ENCODE results near the gene DLST. TPM values are rescaled to one million over a fixed set of nuclear protein-coding genes. Genes with fewer than 3 reads are reported as not detected.

Gene DLST
- total RNA-seq, 1 donor from 2014 or later: 74.4 TPM

DNA sequence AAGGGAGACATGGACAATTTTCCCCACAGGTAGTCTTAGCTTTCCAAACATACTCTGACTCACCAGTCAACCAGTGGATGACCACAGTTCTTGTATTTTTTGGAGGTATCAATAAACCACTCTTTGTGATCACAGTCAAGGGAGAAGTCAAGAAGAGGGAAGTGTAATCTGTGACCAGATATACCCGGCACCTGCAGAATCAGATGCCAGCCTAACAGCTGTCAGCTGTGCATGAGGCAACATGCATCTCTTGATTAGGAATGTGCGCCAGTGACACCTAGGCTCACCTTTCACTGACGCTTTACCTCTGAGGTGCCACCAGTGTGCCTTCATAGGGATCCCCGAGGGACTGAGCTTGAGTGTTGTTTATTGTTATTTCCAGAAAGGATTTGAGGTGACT, 25.8 kb upstream of the DLST start:
- TF ChIP-seq, protein P1, sequence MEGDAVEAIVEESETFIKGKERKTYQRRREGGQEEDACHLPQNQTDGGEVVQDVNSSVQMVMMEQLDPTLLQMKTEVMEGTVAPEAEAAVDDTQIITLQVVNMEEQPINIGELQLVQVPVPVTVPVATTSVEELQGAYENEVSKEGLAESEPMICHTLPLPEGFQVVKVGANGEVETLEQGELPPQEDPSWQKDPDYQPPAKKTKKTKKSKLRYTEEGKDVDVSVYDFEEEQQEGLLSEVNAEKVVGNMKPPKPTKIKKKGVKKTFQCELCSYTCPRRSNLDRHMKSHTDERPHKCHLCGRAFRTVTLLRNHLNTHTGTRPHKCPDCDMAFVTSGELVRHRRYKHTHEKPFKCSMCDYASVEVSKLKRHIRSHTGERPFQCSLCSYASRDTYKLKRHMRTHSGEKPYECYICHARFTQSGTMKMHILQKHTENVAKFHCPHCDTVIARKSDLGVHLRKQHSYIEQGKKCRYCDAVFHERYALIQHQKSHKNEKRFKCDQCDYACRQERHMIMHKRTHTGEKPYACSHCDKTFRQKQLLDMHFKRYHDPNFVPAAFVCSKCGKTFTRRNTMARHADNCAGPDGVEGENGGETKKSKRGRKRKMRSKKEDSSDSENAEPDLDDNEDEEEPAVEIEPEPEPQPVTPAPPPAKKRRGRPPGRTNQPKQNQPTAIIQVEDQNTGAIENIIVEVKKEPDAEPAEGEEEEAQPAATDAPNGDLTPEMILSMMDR (IDR thresholded peaks at IDR 0.05; ENCODE audit: unreplicated experiment): no peak
- H3K4me3 Mint-ChIP-seq: no peak overlapping the region
- no peaks in the 10 kb centered on the region for H3K9me3 Mint-ChIP-seq
- no peak for DNase-seq (ENCODE audit: low spot score in 2 of 2, unreplicated experiment in 2 of 2)
- peaks cover 9% of the 10 kb centered on the region for H3K4me1 Mint-ChIP-seq
- peaks cover 2% of the 10 kb centered on the region for H3K36me3 Mint-ChIP-seq
- no peaks in the 10 kb centered on the region for H3K27me3 Mint-ChIP-seq (ENCODE audit: low read depth)
- H3K27ac Mint-ChIP-seq: no peak overlapping the region

GRCh38 chr14:74856366-74856765, 25.4 kb upstream of the DLST start:
- TF ChIP-seq, protein P1 (IDR thresholded peaks at IDR 0.05; ENCODE audit: unreplicated experiment): no peak
- H3K9me3 Mint-ChIP-seq: no peaks in the 10 kb centered on the region
- H3K27ac Mint-ChIP-seq: no peak overlapping the region
- no peak for DNase-seq (ENCODE audit: low spot score in 2 of 2, unreplicated experiment in 2 of 2)
- H3K27me3 Mint-ChIP-seq (ENCODE audit: low read depth): no peaks in the 10 kb centered on the region
- no peak overlapping the region for H3K4me3 Mint-ChIP-seq
- peaks cover 9% of the 10 kb centered on the region for H3K4me1 Mint-ChIP-seq
- peaks cover 2% of the 10 kb centered on the region for H3K36me3 Mint-ChIP-seq

DNA sequence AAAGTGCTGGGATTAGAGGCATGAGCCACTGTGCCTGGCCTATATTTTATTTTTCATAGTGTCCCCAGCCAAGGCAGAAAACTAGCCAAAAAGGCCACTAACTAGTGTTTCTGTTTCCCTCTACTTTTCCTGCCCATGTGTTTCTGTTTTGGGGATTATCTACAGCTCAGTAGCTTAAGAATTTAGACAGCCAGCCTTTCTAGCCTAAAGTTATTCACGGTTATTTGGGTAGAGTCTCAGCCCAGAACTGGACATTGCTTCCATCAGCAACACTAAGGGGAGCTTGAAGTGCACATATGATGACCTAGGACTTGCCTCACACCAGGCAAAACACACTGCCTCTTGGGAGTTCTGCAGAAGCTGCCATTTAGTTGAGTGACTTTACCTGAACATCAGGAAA, 23.7 kb upstream of the DLST start:
- Mint-ChIP-seq H3K27me3 (ENCODE audit: low read depth) (peaks cover 2% of the 10 kb centered on the region), H3K9me3 (no peaks in the 10 kb centered on the region), H3K27ac (no peak overlapping the region), H3K36me3 (peaks cover 2% of the 10 kb centered on the region), H3K4me1 (peaks cover 4% of the 10 kb centered on the region), H3K4me3 (no peak overlapping the region)
- DNase-seq (ENCODE audit: low spot score in 2 of 2, unreplicated experiment in 2 of 2): no peak
- TF ChIP-seq, protein P1 (IDR thresholded peaks at IDR 0.05; ENCODE audit: unreplicated experiment): no peak

GRCh38 chr14:74859757-74860552, 21.8 kb upstream of the DLST start:
- Mint-ChIP-seq H3K36me3 (peaks cover 2% of the 10 kb centered on the region), H3K4me3 (no peak overlapping the region), H3K9me3 (no peaks in the 10 kb centered on the region), H3K27me3 (ENCODE audit: low read depth) (peaks cover 2% of the 10 kb centered on the region), H3K27ac (no peak overlapping the region), H3K4me1 (peaks cover 3% of the 10 kb centered on the region)
- no peak for DNase-seq (ENCODE audit: low spot score in 2 of 2, unreplicated experiment in 2 of 2)
- TF ChIP-seq, protein P1 (IDR thresholded peaks at IDR 0.05; ENCODE audit: unreplicated experiment): no peak

DNA sequence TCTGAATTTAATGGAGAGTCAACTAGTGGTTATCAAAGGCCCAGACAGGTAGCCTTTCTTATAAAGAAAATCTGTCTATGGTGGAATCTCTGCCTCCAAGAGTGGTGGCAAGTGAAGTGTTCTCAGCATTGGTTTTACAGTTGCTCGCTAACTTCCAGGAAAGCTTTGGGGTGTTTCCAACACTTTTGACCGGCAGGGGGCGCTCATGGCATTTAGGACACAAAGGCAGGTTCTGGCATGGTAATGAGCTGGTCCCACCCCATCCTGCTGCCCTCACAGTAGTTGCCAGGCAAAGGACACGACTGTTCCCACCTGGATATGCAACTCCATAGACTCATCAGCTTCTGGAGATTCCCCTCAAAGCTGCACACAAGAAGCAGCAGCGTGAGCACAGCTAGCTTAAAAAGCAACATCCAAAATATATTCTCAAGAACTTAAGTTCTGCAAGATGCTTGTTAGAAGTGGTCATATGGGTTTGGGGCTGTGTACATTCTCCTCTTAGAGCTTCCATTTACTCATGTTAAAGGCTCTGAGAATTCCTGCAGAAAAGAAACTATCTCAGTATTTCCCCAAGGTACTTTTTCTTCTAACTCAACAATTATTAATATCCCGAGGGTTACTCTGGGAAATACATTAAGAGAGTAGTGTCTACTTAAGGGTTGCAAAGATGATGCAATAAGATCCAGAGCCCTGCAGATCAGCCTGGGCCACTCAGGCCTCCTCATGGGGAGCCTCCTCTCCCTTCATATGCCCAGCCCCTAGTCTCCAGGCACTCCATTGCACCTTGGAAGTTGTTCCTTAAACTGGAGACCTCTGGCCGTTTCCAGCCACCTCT, 20.6 kb upstream of the DLST start:
- H3K4me3 Mint-ChIP-seq: no peak overlapping the region
- H3K4me1 Mint-ChIP-seq: peaks cover 3% of the 10 kb centered on the region
- H3K27ac Mint-ChIP-seq: no peak overlapping the region
- H3K27me3 Mint-ChIP-seq (ENCODE audit: low read depth): peaks cover 3% of the 10 kb centered on the region
- DNase-seq (ENCODE audit: low spot score in 2 of 2, unreplicated experiment in 2 of 2): peak; percentile 80 to 93
- TF ChIP-seq, protein P1 (IDR thresholded peaks at IDR 0.05; ENCODE audit: unreplicated experiment): peak; percentile 90
- no peaks in the 10 kb centered on the region for H3K36me3 Mint-ChIP-seq
- H3K9me3 Mint-ChIP-seq: no peaks in the 10 kb centered on the region

All from mesothelial cell of epicardium (in vitro differentiated cells).